Hepatocyte (in vitro differentiated cells): ENCODE data around the gene OSTC. TPM values are rescaled to one million over a fixed set of nuclear protein-coding genes. Genes with fewer than 3 reads are reported as not detected.

Source experiments
- DNase-seq: peaks from one replicate; pipeline ENCODE4 v3.0.0-alpha.2; 2016; ENCODE audit warnings: low spot score
- H2AFZ ChIP-seq: fragments of 200-600 bp; sonication (generic); 2 replicates; pipeline ENCODE4 v1.6.0; 2016; ENCODE audit warnings: antibody characterized with exemption, mild to moderate bottlenecking
- H3K27ac ChIP-seq: fragments of 200-600 bp; sonication (generic); 2 replicates; pipeline ENCODE4 v1.5.1; 2016; ENCODE audit warnings: mild to moderate bottlenecking
- H3K27me3 ChIP-seq: fragments of 200-600 bp; sonication (generic); 2 replicates; pipeline ENCODE4 v1.6.1; 2016
- H3K36me3 ChIP-seq: fragments of 200-600 bp; sonication (generic); replicated peaks from 2 replicates; pipeline ENCODE4 v1.5.1; 2016; ENCODE audit warnings: low read depth; ENCODE audit not compliant: insufficient read depth
- H3K4me1 ChIP-seq: fragments of 200-600 bp; sonication (generic); 2 replicates; pipeline ENCODE4 v1.5.1; 2016; ENCODE audit warnings: mild to moderate bottlenecking, moderate library complexity; ENCODE audit not compliant: insufficient read depth
- H3K4me2 ChIP-seq: fragments of 200-600 bp; sonication (generic); 2 replicates; pipeline ENCODE4 v1.6.0; 2016
- H3K4me3 ChIP-seq: fragments of 200-600 bp; sonication (generic); 2 replicates; pipeline ENCODE4 v1.5.1; 2016; ENCODE audit warnings: mild to moderate bottlenecking
- H3K79me2 ChIP-seq: fragments of 200-600 bp; sonication (generic); 2 replicates; pipeline ENCODE4 v1.6.0; 2017; ENCODE audit warnings: mild to moderate bottlenecking
- H3K9me2 ChIP-seq: fragments of 200-600 bp; sonication (generic); replicated peaks from 2 replicates; pipeline ENCODE4 v1.6.0; 2017; ENCODE audit warnings: mild to moderate bottlenecking; ENCODE audit not compliant: insufficient read depth
- H3K9me3 ChIP-seq: fragments of 200-600 bp; sonication (generic); 2 replicates; pipeline ENCODE4 v1.5.1; 2016; ENCODE audit warnings: low read depth, mild to moderate bottlenecking
- H4K20me1 ChIP-seq: fragments of 200-600 bp; sonication (generic); 2 replicates; pipeline ENCODE4 v1.6.0; 2016; ENCODE audit warnings: mild to moderate bottlenecking; ENCODE audit not compliant: insufficient read depth, poor library complexity, severe bottlenecking
- EZH2 ChIP-seq: fragments of 200-600 bp; sonication (generic); IDR thresholded peaks from 2 replicates; pipeline ENCODE4 v1.6.1; 2016; ENCODE audit warnings: antibody characterized with exemption, mild to moderate bottlenecking, borderline replicate concordance
- EZH2phosphoT487 ChIP-seq: fragments of 200-600 bp; sonication (generic); IDR thresholded peaks from one replicate; pipeline ENCODE4 v1.6.1; 2018; ENCODE audit warnings: antibody characterized with exemption, mild to moderate bottlenecking, low read depth, moderate library complexity; ENCODE audit not compliant: unreplicated experiment, severe bottlenecking
- whole genome bisulfite sequencing: methylation state at CpG from one replicate; pipeline ENCODE4 v1.1.6; 2016; ENCODE audit warnings: low lambda C conversion rate; ENCODE audit errors: missing lambda C conversion rate; 5-methylcytosine and 5-hydroxymethylcytosine counted together
- polyA plus RNA-seq: library from polyadenylated mRNA; unstranded; fragments of >200 nt; fragmentation: Nextera tagmentation; extraction: Ambion mirVana; gene quantifications from 2 replicates; pipeline ENCODE4 v1.2.1, GENCODE V29; 2016
- total RNA-seq: library from RNA; depleted of rRNA; stranded (reverse); fragments of >200 nt; gene quantifications from 2 replicates; pipeline ENCODE4 v1.2.3, GENCODE V29; 2014
- TF ChIP-seq, protein P1 (sequence below): fragments of 200-600 bp; sonication (generic); IDR thresholded peaks from 2 replicates; pipeline ENCODE4 v1.5.1; 2016; ENCODE audit warnings: antibody characterized with exemption, mild to moderate bottlenecking; ENCODE audit not compliant: poor library complexity

OSTC gene
- total and polyA plus RNA-seq, 2 experiments from 2014 or later = 372 to 425 TPM

DNA sequence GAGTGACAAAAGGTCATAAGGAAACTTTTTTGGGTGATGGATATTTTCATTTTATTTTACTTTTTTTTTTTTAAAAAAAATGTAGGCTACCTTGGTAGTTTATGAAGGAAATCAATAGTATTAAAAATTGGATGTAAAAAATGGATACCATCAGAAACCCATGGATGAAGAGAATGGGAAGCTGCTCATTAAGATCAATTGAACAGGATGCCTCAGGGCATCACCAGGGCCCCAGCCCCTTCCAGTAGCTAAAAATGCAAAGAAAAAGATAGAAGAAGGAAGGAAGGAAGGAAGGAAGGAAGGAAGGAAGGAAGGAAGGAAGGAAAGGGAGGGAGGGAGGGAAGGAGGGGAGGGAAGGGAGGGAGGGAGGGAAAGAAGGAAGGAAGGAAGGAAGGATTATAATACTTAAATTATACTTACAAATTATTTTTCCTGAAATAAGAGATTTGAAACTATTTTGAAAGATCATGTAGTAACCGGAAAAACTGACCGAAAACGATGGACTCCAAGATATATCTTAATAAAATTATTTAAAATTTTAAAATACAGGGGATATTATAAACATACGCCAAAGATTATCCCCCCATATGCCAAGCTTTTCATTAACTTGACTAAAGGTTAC is 24.1 kb downstream of the OSTC start:
- H3K4me3 ChIP-seq = no peak overlapping the region
- no peaks in the 10 kb centered on the region for H3K27me3 ChIP-seq
- WGBS = 75% methylated on average over 4 of the region's 4 CpGs

DNA sequence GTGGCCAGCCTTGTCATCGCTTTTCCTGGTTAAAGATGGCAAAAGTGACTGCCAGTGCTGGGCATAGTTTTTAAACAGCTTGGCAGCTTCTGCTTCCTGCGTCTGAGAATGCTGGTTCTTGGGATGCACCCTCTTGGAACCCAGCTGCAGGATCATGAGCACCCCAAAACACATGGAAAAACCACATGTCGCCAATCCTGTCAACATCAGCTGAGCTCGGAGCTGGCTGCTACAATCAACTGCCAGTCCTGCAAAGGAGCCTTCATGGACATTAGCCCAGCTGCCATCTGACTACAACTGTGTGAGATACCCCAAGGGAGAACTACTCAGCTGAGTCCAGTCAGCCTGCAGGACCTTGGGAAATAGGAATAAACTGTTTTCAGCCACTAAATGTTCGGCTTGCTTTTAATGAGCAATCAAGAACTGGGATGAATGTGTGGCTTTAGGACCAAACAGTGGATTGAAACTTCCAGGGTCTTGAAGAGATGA is 31.0 kb downstream of the OSTC start:
- TF ChIP-seq, protein P1, sequence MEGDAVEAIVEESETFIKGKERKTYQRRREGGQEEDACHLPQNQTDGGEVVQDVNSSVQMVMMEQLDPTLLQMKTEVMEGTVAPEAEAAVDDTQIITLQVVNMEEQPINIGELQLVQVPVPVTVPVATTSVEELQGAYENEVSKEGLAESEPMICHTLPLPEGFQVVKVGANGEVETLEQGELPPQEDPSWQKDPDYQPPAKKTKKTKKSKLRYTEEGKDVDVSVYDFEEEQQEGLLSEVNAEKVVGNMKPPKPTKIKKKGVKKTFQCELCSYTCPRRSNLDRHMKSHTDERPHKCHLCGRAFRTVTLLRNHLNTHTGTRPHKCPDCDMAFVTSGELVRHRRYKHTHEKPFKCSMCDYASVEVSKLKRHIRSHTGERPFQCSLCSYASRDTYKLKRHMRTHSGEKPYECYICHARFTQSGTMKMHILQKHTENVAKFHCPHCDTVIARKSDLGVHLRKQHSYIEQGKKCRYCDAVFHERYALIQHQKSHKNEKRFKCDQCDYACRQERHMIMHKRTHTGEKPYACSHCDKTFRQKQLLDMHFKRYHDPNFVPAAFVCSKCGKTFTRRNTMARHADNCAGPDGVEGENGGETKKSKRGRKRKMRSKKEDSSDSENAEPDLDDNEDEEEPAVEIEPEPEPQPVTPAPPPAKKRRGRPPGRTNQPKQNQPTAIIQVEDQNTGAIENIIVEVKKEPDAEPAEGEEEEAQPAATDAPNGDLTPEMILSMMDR = no peak
- TF ChIP-seq EZH2 (no peak), EZH2phosphoT487 (no peak)
- no peaks in the 10 kb centered on the region for H4K20me1 ChIP-seq
- no peak overlapping the region for H3K27ac ChIP-seq
- H3K9me3 ChIP-seq = no peaks in the 10 kb centered on the region
- no peak overlapping the region for H2AFZ ChIP-seq
- H3K4me3 ChIP-seq = no peak overlapping the region
- DNase-seq = no peak
- H3K36me3 ChIP-seq = no peaks in the 10 kb centered on the region
- 97% methylated on average over 5 of the region's 5 CpGs for WGBS
- no peaks in the 10 kb centered on the region for H3K4me1 ChIP-seq
- no peaks in the 10 kb centered on the region for H3K9me2 ChIP-seq
- no peak overlapping the region for H3K4me2 ChIP-seq
- H3K27me3 ChIP-seq = no peaks in the 10 kb centered on the region
- H3K79me2 ChIP-seq = no peaks in the 10 kb centered on the region

More for the DNA sequence above, 24.1 kb downstream of the OSTC start:
- TF ChIP-seq, protein P1 = no peak
- no peak for TF ChIP-seq EZH2phosphoT487
- TF ChIP-seq EZH2 = no peak
- no peaks in the 10 kb centered on the region for H3K4me1 ChIP-seq
- no peak overlapping the region for H2AFZ ChIP-seq
- no peak overlapping the region for H3K4me2 ChIP-seq
- no peaks in the 10 kb centered on the region for H3K9me3 ChIP-seq
- DNase-seq = no peak
- no peaks in the 10 kb centered on the region for H3K79me2 ChIP-seq
- no peaks in the 10 kb centered on the region for H4K20me1 ChIP-seq
- H3K9me2 ChIP-seq = no peaks in the 10 kb centered on the region
- H3K27ac ChIP-seq = no peak overlapping the region
- H3K36me3 ChIP-seq = no peaks in the 10 kb centered on the region

DNA sequence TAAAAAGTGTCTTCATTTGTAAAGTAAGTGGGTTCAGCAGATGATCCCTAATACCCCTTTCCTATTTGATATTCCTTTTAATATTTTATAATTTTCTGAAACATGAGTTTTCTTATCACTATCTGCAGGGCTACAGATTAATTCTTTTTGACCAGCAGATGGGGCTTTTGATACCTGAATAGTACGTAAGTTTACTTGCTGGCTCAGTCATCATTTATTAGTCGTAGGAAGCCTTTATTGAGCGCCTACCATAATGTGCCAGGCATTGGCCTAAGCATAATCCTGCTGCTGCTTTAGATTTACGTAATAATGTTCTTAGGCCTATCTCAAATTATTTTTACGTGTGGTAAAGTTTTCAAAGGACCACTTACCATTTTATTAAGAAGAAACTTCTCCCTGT is 33.1 kb downstream of the OSTC start:
- DNase-seq = peak; percentile 21
- Histone ChIP-seq H4K20me1 (no peaks in the 10 kb centered on the region), H3K36me3 (no peaks in the 10 kb centered on the region), H3K27ac (no peak overlapping the region), H3K9me3 (no peaks in the 10 kb centered on the region), H3K79me2 (no peaks in the 10 kb centered on the region), H3K9me2 (no peaks in the 10 kb centered on the region), H3K4me3 (no peak overlapping the region), H3K4me1 (no peaks in the 10 kb centered on the region), H2AFZ (no peak overlapping the region), H3K27me3 (no peaks in the 10 kb centered on the region), H3K4me2 (no peak overlapping the region)
- WGBS = 32% methylated on average over 5 of the region's 5 CpGs
- TF ChIP-seq EZH2phosphoT487 = no peak
- TF ChIP-seq, protein P1 = peak; percentile 52
